BLaER1 treated with 17β-estradiol and CSF1 and Interleukin-3, amounts not matched to agents 10 nM and 100 nM (cell line): ENCODE results near the gene ZNRF1.

ENCODE experiments used
- H3K27ac ChIP-seq, 11 experiments: shearing (Covaris generic); formaldehyde crosslinking; 2 replicates each; pipeline ENCODE4 v1.8.1; 2022
- H3K27me3 ChIP-seq, 11 experiments: shearing (Covaris generic); formaldehyde crosslinking; 2 replicates each; pipeline ENCODE4 v1.8.1; 2022
- H3K36me3 ChIP-seq, 11 experiments: shearing (Covaris generic); formaldehyde crosslinking; 2 replicates each; pipeline ENCODE4 v1.8.1; 2022
- H3K4me1 ChIP-seq, 10 experiments: shearing (Covaris generic); formaldehyde crosslinking; 2 replicates each; pipeline ENCODE4 v1.8.1; 2022
- H3K4me2 ChIP-seq, 11 experiments: shearing (Covaris generic); formaldehyde crosslinking; 2 replicates each; pipeline ENCODE4 v1.8.1; 2022
- H3K4me3 ChIP-seq, 10 experiments: shearing (Covaris generic); formaldehyde crosslinking; 2 replicates each; pipeline ENCODE4 v1.8.1; 2022
- H3K9ac ChIP-seq, 11 experiments: shearing (Covaris generic); formaldehyde crosslinking; 2 replicates each; pipeline ENCODE4 v1.8.1; 2022
- H3K9me3 ChIP-seq, 11 experiments: shearing (Covaris generic); formaldehyde crosslinking; replicated peaks in 1 of 11; 2 replicates each; pipeline ENCODE4 v1.8.1; 2022
- H4K20me1 ChIP-seq, 11 experiments: shearing (Covaris generic); formaldehyde crosslinking; 2 replicates each; pipeline ENCODE4 v1.8.1; 2022
- Cebpa-rat ChIP-seq, 11 experiments: shearing (Covaris generic); IDR thresholded peaks; 2 replicates each; pipeline ENCODE4 v1.8.1; 2022

ZNRF1 gene

GRCh38 chr16:75066861-75067447, 68.1 kb downstream of the ZNRF1 start:
- no peak overlapping the region for H3K27ac ChIP-seq
- H3K9ac ChIP-seq, result no peak overlapping the region
- H3K9me3 ChIP-seq, result peaks cover 0 to 9% (median 0%) of the 10 kb centered on the region in 11 experiments; a peak in 2 of 22 replicates
- H3K4me3 ChIP-seq, result no peak overlapping the region
- H3K4me1 ChIP-seq, result peaks cover 49 to 100% (median 92%) of the 10 kb centered on the region in 10 experiments
- H3K27me3 ChIP-seq, result no peaks in the 10 kb centered on the region
- H3K36me3 ChIP-seq, result peaks cover 0 to 20% (median 0%) of the 10 kb centered on the region in 11 experiments; a peak in 6 of 22 replicates
- TF ChIP-seq Cebpa-rat (IDR thresholded peaks at IDR 0.05), result no peak
- peaks cover 35 to 100% (median 67%) of the 10 kb centered on the region in 11 experiments; a peak in 21 of 22 replicates for H4K20me1 ChIP-seq
- peak overlapping the region in 9 of 11 experiments; percentile 6 to 96 (median 52); a peak in 13 of 22 replicates for H3K4me2 ChIP-seq

- no peak for TF ChIP-seq Cebpa-rat (IDR thresholded peaks at IDR 0.05)
- Histone ChIP-seq H3K27ac (peak overlapping the region in 4 of 11 experiments; percentile 6 to 44 (median 25); a peak in 3 of 22 replicates), H3K4me3 (no peak overlapping the region), H3K9me3 (peaks cover 0 to 9% (median 0%) of the 10 kb centered on the region in 11 experiments; a peak in 2 of 22 replicates), H3K27me3 (0 out of 22 replicates have a peak, but pooled peaks cover 0 to under 1% (median 0%) of the 10 kb centered on the region in 11 experiments), H3K4me1 (peaks cover 38 to 100% (median 92%) of the 10 kb centered on the region in 10 experiments), H4K20me1 (peaks cover 26 to 100% (median 60%) of the 10 kb centered on the region in 11 experiments; a peak in 21 of 22 replicates), H3K9ac (0 out of 22 replicates have a peak overlapping the region, but pooled peaks of 1 of the 11 experiments have one; percentile 29), H3K36me3 (peaks cover 0 to 20% (median 0%) of the 10 kb centered on the region in 11 experiments; a peak in 5 of 22 replicates), H3K4me2 (peak overlapping the region in 10 of 11 experiments; percentile 26 to 96 (median 52); a peak in 18 of 22 replicates)
Observed at GRCh38 chr16:75068085-75069031, 69.5 kb downstream of the ZNRF1 start.

GRCh38 chr16:75070012-75070841, 71.4 kb downstream of the ZNRF1 start:
- Histone ChIP-seq H3K27me3 (0 out of 22 replicates have a peak, but pooled peaks cover 0 to 3% (median 0%) of the 10 kb centered on the region in 11 experiments), H3K9ac (no peak overlapping the region), H3K4me3 (no peak overlapping the region), H3K9me3 (peaks cover 0 to 9% (median 0%) of the 10 kb centered on the region in 11 experiments; a peak in 2 of 22 replicates), H4K20me1 (peaks cover 8 to 97% (median 53%) of the 10 kb centered on the region in 11 experiments; a peak in 20 of 22 replicates), H3K27ac (0 out of 22 replicates have a peak overlapping the region, but pooled peaks of 1 of the 11 experiments have one; percentile 11), H3K36me3 (peaks cover 0 to 20% (median 0%) of the 10 kb centered on the region in 11 experiments; a peak in 5 of 22 replicates), H3K4me1 (peaks cover 37 to 99% (median 92%) of the 10 kb centered on the region in 10 experiments), H3K4me2 (peak overlapping the region in 8 of 11 experiments; percentile 18 to 96 (median 27); a peak in 9 of 22 replicates)
- no peak for TF ChIP-seq Cebpa-rat (IDR thresholded peaks at IDR 0.05)

- no peak overlapping the region for H3K4me3 ChIP-seq
- peak overlapping the region in 7 of 11 experiments; percentile 82 to 96 (median 87); a peak in 11 of 22 replicates for H3K4me2 ChIP-seq
- H3K4me1 ChIP-seq, result peaks cover 42 to 99% (median 93%) of the 10 kb centered on the region in 10 experiments
- peaks cover 6 to 96% (median 55%) of the 10 kb centered on the region in 11 experiments; a peak in 21 of 22 replicates for H4K20me1 ChIP-seq
- TF ChIP-seq Cebpa-rat (IDR thresholded peaks at IDR 0.05), result no peak
- H3K27me3 ChIP-seq, result 0 out of 22 replicates have a peak, but pooled peaks cover 0 to 3% (median 0%) of the 10 kb centered on the region in 11 experiments
- peak overlapping the region in 2 of 11 experiments; percentile 84 to 85; a peak in 2 of 22 replicates for H3K27ac ChIP-seq
- peaks cover 0 to 5% (median 0%) of the 10 kb centered on the region in 11 experiments; a peak in 1 of 22 replicates for H3K9me3 ChIP-seq
- no peak overlapping the region for H3K9ac ChIP-seq
- peaks cover 0 to 20% (median 0%) of the 10 kb centered on the region in 11 experiments; a peak in 4 of 22 replicates for H3K36me3 ChIP-seq
Observed at GRCh38 chr16:75071621-75072020, 72.8 kb downstream of the ZNRF1 start.

GRCh38 chr16:75072239-75072947, 73.6 kb downstream of the ZNRF1 start:
- Histone ChIP-seq H3K36me3 (peaks cover 0 to 20% (median 0%) of the 10 kb centered on the region in 11 experiments; a peak in 5 of 22 replicates), H4K20me1 (peaks cover 6 to 89% (median 62%) of the 10 kb centered on the region in 11 experiments; a peak in 21 of 22 replicates), H3K4me2 (peak overlapping the region; percentile 48 to 96 (median 87); a peak in 21 of 22 replicates), H3K9ac (peak overlapping the region in 4 of 11 experiments; percentile 8 to 72 (median 36); a peak in 6 of 22 replicates), H3K27ac (peak overlapping the region in 7 of 11 experiments; percentile 25 to 85 (median 74); a peak in 11 of 22 replicates), H3K27me3 (0 out of 22 replicates have a peak, but pooled peaks cover 0 to 3% (median 0%) of the 10 kb centered on the region in 11 experiments), H3K4me1 (peaks cover 42 to 99% (median 93%) of the 10 kb centered on the region in 10 experiments), H3K4me3 (peak overlapping the region in 1 of 10 experiments; percentile 35; a peak in 1 of 20 replicates), H3K9me3 (peaks cover 0 to 5% (median 0%) of the 10 kb centered on the region in 11 experiments; a peak in 2 of 22 replicates)
- TF ChIP-seq Cebpa-rat (IDR thresholded peaks at IDR 0.05), result no peak

- peak overlapping the region; percentile 78 to 96 (median 87) for H3K4me2 ChIP-seq
- peak overlapping the region in 10 of 11 experiments; percentile 40 to 72 (median 60); a peak in 19 of 22 replicates for H3K9ac ChIP-seq
- H3K36me3 ChIP-seq, result peaks cover 0 to 21% (median under 1%) of the 10 kb centered on the region in 11 experiments; a peak in 7 of 22 replicates
- TF ChIP-seq Cebpa-rat (IDR thresholded peaks at IDR 0.05), result no peak
- H3K27me3 ChIP-seq, result 0 out of 22 replicates have a peak, but pooled peaks cover 0 to 3% (median 0%) of the 10 kb centered on the region in 11 experiments
- H4K20me1 ChIP-seq, result peaks cover 6 to 75% (median 54%) of the 10 kb centered on the region in 11 experiments; a peak in 21 of 22 replicates
- peak overlapping the region in 9 of 10 experiments; percentile 3 to 41 (median 33); a peak in 15 of 20 replicates for H3K4me3 ChIP-seq
- peaks cover 0 to 14% (median 0%) of the 10 kb centered on the region in 11 experiments; a peak in 7 of 22 replicates for H3K9me3 ChIP-seq
- H3K27ac ChIP-seq, result peak overlapping the region in 10 of 11 experiments; percentile 4 to 85 (median 76); a peak in 18 of 22 replicates
- H3K4me1 ChIP-seq, result peaks cover 48 to 99% (median 93%) of the 10 kb centered on the region in 10 experiments
Observed at GRCh38 chr16:75073545-75074303, 74.9 kb downstream of the ZNRF1 start.
